HG03025 (cell line): ENCODE measurements around the gene XXYLT1.
"Not testable (repeated sequence)": the region's sequence is repeated elsewhere in the genome, so short reads cannot be mapped to it uniquely, and the experiment has no call there.

Experiments used
- ATAC-seq: cut with Tn5 transposase; IDR thresholded peaks from one replicate; pipeline ENCODE4 v1.9.1; 2021; ENCODE audit warnings: mild to moderate bottlenecking, moderate library complexity; ENCODE audit not compliant: unreplicated experiment, low FRiP score

The XXYLT1 gene

DNA sequence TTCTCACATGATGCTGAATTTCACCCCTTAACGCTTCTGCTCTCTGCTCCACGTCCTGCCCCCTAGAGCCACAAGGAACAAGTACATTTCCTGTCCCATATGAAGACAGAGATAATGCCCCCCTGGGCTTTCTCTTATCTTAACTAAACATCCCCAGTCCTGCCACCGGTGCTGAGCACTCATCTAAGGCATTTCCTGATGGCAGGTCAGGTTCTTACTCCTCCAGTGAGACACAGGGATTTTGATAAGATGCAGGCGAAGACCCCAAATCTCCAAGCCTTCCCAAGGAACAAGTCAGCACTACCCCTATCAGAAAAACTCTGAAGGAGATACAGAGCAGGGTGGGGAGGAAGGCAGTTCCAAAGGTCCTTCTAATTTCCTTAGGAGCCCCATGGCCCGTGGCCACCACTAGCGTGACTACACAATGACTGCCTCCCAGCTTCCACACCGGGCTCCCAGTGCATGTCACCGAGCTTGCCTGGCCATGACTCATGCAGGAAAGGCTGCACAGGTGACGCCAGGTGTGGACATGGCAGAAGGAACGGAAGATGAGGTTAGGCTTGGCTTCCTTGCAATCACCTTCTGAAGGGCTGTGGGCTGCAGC lies 152.9 kb downstream of the XXYLT1 start:
- ATAC-seq = no peak

DNA sequence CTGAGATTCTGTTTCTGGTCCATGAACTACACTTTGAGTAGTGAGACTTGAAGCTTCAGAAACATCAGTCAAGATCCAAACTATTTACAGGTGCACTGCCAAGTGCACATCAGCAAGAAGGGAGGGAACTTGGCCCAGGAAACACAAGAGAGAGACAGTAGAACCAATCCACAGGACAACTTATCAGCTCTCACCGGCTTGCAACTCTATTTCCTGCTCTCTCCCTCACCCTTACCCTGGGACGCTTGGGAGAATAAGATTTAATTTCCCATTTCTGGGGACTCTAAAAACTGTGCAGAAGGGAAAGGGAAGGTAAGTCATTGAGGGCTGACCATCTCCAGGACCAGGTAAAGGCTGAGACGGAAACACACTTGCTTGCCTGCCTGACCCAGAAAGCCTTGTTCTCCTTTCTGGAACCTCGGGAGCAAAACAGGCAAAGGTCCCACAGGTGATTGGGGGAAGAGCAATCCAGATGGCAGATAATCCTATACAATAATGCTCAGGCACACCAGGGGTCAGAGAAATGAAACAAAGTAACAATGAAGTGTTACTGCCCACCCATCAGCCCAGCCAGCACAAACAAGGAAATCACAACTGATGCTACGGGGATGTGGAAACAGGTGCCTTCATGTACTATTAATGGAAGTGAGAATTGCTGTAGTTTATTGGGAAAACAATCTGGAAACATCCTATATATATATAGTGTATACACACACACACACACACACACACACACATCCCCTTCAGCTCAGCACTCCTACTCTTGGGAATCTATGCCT lies 154.4 kb downstream of the XXYLT1 start:
- ATAC-seq = no peak

DNA sequence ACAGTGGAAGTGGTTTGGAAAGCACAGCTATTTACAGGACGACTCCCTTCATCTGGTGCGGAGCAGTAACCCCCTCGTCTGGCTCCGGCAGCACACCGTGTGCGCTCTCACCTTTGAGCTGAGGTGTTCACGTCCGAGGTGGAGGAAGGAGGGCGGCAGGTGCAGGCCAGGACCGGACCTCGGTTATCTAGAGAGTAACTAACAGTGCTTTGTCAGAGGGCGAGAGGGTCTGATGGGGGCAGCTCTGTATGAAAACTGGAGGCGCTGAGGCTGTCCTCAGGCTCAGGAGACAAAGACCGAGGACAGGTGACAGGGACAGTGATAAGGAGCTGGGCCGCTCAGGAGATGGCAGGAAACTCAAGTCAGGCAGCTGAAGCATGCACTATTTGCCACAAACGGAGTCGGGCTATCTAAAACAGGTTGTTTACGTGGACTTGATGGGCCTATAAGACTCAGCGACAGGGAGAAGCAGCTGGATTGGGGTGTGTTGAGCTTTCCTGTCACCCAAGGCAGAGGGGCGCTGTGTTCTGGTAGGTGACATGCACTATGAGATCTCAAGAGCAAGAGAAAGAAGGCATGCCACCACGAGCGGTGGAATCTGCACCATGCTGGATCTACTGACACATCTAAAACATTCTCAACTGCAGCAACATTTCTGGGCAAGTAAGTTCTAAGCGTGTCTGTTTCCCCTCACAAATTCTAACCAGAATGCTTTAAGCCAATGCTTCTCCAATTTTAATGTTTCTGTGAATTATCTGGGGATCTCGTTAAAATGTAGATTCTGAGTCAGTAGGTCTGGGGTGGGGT lies 155.2 kb downstream of the XXYLT1 start:
- no peak for ATAC-seq

GRCh38 chr3:195114786-195115599 lies 156.0 kb downstream of the XXYLT1 start:
- ATAC-seq = no peak

DNA sequence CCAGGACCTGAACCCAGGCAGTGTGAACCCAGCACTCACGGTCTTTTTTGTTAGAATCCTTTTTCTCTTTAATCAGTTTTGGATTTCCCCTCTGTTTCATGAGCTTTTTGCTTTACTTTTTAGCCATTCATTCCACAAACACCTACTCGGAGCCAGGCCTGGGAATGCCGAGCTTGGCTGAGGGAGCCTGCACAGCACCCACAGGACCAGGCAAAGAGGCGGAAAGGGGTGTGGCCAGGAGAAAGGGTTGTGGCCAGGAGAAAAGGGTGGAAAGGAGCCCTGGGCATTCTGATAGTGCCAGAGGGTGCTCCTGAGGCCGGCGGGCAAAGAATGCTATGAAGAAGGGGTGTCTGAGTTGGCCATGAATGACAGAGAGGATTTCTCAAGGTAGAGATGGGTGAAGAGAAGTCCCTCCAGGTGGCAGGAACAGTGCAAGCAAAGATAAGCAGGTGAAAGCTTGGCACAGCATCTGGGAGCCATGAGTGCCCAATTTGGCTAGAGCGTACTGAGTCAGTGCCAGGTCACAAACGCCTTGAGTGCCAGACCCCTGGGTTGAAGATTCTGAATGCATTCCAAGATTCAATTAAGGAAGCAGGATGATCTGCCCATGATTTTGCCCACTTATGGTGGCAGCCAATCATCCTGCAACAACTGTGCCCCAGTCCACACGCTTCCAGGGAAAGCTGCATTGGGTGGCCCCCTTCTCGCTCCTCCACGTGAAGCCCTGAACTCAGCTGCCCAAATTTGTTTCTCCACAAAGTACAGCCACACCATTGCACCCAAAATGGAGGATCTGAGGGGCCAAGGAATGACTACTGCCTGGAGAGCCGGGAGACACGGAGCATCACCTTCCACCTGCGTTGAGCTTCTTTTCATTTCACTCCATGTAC lies 157.2 kb downstream of the XXYLT1 start:
- no peak for ATAC-seq

- no peak for ATAC-seq
Measured at GRCh38 chr3:195113048-195113447, 157.9 kb downstream of the XXYLT1 start.

DNA sequence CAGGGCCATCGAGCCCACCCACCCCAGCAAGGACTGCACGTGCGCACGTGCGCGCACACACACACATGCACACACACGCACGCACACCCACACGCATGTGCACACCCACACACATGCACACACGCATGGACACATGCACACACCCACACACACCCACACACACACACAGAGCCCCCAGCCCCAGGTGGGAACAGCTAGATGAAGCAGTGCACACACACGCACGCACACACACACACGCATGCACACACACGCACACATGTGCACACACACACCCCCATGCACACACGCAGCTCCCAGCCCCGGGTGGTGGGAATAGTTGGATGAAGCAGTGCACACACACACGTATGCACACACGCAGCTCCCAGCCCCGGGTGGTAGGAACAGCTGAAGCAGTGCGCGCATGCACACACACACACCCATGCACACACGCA lies 158.6 kb downstream of the XXYLT1 start:
- no peak for ATAC-seq

DNA sequence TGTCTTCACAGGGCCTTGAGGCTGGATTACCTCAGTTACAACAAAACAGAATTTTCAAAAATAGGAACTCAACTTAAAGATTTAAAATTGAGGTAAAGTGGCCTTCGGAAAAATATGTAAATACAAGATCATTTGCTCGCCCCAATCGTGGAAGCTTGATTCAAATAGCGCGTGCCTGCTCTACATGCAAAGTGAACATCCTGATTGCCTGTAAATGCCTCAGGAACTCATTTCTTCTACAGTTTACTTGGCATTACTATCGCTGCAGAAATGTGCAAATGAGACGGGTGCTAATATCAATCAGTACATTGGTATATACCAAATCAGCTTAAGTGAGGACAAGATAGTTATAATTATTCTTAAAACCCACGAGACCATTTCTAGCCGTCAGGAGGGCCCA lies 159.2 kb downstream of the XXYLT1 start:
- no peak for ATAC-seq

GRCh38 chr3:195111319-195111705 lies 159.6 kb downstream of the XXYLT1 start:
- ATAC-seq = no peak

GRCh38 chr3:195110647-195111318 lies 160.2 kb downstream of the XXYLT1 start:
- ATAC-seq = no peak

GRCh38 chr3:195109098-195109657 lies 161.8 kb downstream of the XXYLT1 start:
- ATAC-seq = no peak

GRCh38 chr3:195107593-195107992 lies 163.4 kb downstream of the XXYLT1 start:
- no peak for ATAC-seq

- ATAC-seq = not testable (repeated sequence)
Measured at GRCh38 chr3:195107031-195107430, 163.9 kb downstream of the XXYLT1 start.

DNA sequence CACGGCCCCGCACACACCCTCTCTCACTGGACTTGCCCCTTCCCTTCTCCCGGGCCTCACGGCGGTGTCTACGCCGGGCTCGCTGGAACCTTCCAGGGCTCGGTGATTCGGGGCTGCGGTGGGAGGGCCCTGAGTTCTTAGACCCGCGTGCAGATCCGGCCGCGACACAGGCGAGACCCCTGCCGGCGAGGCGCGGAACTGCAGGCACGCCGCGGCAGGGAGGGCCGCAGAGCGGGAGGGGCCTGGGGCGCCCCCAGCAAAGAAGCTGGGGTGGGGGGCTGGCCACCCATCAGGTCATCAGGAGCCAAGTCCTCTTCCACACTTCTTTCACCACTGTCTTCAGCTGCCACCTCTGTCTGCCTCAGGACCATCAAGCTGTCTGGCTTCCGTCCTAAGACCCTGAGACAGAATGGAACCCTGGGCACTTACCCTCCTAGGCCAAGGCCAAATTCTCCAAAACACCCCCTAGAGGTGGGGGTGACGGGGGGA lies 164.5 kb downstream of the XXYLT1 start:
- ATAC-seq = no peak

- ATAC-seq = no peak
Measured at GRCh38 chr3:195105841-195106417, 165.0 kb downstream of the XXYLT1 start.

- no peak for ATAC-seq
Measured at GRCh38 chr3:195105389-195105788, 165.6 kb downstream of the XXYLT1 start.

DNA sequence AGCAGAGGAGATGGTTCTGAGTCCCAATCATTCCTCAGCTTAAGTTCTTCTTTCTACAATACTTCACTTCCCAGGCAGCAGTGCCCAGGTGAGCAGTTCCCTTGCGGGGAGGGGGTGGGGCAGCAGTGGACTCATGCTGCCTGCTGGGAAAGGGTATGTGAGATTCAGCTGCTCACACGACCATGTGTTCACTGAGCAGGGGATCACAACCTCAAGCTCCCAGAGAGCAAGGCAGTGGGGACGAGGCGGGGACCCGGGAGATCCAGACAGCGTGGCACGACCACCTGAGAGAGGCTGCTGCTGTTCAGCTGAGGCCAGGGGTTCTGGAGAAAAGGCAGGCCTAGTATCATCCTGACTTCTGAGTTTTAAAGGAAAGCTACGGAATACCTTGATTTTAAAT lies 166.6 kb downstream of the XXYLT1 start:
- no peak for ATAC-seq

DNA sequence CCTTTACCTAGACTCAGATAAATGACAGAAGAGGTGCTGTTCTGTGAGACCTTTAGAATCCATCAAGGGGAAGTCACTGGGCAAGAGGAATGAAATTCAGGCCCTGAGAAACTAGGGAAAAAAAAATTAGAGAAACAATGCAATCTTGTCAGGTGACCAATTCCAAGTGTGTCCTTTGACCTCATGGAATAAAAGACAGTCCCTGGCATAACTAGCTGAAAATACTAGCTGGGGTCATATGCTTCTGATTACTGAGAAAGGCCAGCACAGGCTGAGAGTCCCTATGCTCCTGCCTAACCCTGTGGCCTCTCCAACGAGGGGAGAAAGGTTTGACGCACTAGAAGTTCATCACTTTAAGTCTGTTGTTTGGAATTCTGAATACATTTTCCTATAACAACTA lies 167.3 kb downstream of the XXYLT1 start:
- no peak for ATAC-seq
